ENCODE measurements around the gene FRMD5. TPM values are rescaled to one million over a fixed set of nuclear protein-coding genes. Genes with fewer than 3 reads are reported as not detected.

The FRMD5 gene
- total RNA-seq, 3 donors from 2014 or later (not counting 1 experiment from before 2014, with no cell fraction given), result not detected

DNA sequence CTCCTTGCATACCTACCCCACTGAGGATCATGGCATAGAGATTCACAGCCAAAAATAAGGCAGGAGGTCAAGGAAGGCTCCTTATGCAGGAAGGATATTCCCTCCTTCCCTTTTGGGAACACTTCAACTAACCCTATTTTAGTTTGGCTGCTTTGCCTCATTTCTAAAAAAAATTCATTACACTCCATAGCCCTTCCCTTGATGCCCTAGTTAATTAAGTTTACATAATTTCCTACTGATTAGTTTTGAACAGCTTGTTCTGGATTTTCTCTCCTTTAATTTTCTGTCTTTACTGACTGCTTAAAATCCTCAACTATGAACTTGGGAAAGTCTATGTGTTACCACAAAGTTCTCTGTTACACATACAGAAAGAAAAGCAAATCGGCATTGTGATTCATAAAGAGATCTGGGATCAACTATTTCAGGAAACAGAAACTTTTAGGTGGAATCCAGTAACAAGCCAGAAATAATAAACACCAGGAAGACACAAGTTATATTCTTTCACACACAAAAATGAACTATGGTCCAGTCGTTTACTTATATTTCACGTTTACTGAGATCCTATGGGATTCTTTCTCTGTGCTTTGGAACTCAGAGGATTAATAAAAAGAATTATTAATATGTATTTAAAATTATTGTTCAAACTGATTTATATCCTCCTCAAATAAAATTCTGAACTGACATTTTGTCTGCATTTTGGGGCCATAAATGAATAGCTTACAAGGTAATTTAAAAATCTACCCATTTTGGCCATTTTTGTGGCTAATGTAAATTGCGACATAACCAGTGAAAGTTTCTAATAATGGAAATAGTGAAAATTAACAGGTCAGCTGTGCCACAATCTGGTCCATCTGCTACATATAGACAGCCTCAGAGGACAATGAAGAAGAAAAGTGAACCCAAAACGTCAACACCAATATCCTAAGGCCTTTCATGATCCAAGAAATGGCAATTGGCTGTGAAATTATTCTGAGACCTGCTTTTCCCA is 113.8 kb downstream of the FRMD5 start:
- TF ChIP-seq, protein P1, sequence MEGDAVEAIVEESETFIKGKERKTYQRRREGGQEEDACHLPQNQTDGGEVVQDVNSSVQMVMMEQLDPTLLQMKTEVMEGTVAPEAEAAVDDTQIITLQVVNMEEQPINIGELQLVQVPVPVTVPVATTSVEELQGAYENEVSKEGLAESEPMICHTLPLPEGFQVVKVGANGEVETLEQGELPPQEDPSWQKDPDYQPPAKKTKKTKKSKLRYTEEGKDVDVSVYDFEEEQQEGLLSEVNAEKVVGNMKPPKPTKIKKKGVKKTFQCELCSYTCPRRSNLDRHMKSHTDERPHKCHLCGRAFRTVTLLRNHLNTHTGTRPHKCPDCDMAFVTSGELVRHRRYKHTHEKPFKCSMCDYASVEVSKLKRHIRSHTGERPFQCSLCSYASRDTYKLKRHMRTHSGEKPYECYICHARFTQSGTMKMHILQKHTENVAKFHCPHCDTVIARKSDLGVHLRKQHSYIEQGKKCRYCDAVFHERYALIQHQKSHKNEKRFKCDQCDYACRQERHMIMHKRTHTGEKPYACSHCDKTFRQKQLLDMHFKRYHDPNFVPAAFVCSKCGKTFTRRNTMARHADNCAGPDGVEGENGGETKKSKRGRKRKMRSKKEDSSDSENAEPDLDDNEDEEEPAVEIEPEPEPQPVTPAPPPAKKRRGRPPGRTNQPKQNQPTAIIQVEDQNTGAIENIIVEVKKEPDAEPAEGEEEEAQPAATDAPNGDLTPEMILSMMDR (IDR thresholded peaks at IDR 0.05), result no peak
- peaks cover 22 to 70% of the 10 kb centered on the region in 2 donors for H3K27me3 Mint-ChIP-seq (ENCODE audit: low read depth in 2 of 2)
- Histone ChIP-seq H3K27ac (ENCODE audit: low read length) (no peak overlapping the region), H3K4me3 (ENCODE audit: low read length) (no peak overlapping the region), H3K36me3 (ENCODE audit: control insufficient read depth, insufficient read depth, low read length) (no peaks in the 10 kb centered on the region), H3K27me3 (ENCODE audit: control insufficient read depth, insufficient read depth, low read length) (peaks cover 12% of the 10 kb centered on the region), H3K9me3 (ENCODE audit: control insufficient read depth, insufficient read depth, low read length) (no peaks in the 10 kb centered on the region), H3K4me1 (ENCODE audit: control insufficient read depth, insufficient read depth, low read length) (no peaks in the 10 kb centered on the region)
- no peaks in the 10 kb centered on the region for H3K36me3 Mint-ChIP-seq
- 59% methylated on average over 3 of the region's 5 CpGs for WGBS (ENCODE audit: insufficient coverage)
- no peak overlapping the region for H3K27ac Mint-ChIP-seq
- H3K4me3 Mint-ChIP-seq, result no peak overlapping the region
- intact Hi-C loops (cut with micrococcal nuclease), result no loop called here
- no peak for DNase-seq
- H3K9me3 Mint-ChIP-seq, result no peaks in the 10 kb centered on the region
- no peak for ATAC-seq
- H3K4me1 Mint-ChIP-seq, result no peaks in the 10 kb centered on the region

DNA sequence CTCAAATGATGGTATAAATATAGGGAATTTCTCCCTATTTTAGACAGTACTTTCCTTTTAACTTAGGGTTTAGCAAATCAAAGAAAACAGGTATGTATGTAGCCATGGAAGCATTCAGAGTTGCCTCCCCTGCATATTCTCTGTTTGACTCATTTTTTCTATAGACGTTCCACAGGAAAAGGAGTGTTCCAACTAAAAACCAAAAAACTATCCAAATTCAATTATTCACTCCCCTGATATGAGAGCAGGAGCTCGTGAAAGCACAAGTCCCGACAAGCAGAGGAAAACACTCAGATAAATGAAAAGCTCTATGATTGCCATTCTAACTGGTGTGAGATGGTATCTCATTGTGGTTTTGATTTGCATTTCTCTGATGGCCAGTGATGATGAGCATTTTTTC is 119.5 kb downstream of the FRMD5 start:
- Histone ChIP-seq H3K9me3 (ENCODE audit: control insufficient read depth, insufficient read depth, low read length) (no peaks in the 10 kb centered on the region), H3K4me3 (ENCODE audit: low read length) (no peak overlapping the region), H3K36me3 (ENCODE audit: control insufficient read depth, insufficient read depth, low read length) (no peaks in the 10 kb centered on the region), H3K27ac (ENCODE audit: low read length) (no peak overlapping the region), H3K27me3 (ENCODE audit: control insufficient read depth, insufficient read depth, low read length) (peaks cover 10% of the 10 kb centered on the region), H3K4me1 (ENCODE audit: control insufficient read depth, insufficient read depth, low read length) (no peaks in the 10 kb centered on the region)
- Mint-ChIP-seq H3K4me1 (no peaks in the 10 kb centered on the region), H3K36me3 (no peaks in the 10 kb centered on the region), H3K9me3 (no peaks in the 10 kb centered on the region), H3K27me3 (ENCODE audit: low read depth in 2 of 2) (peaks cover 16 to 48% of the 10 kb centered on the region in 2 donors), H3K27ac (no peak overlapping the region), H3K4me3 (no peak overlapping the region)
- WGBS (ENCODE audit: insufficient coverage), result 68% methylated on average over 3 of the region's 3 CpGs
- TF ChIP-seq, protein P1 (IDR thresholded peaks at IDR 0.05), result no peak
- intact Hi-C loops (cut with micrococcal nuclease), result no loop called here
- DNase-seq (no peak), ATAC-seq (no peak)

- H3K27me3 Mint-ChIP-seq (ENCODE audit: low read depth in 2 of 2), result peaks cover 10 to 35% of the 10 kb centered on the region in 2 donors
- intact Hi-C loops (cut with micrococcal nuclease), result no loop called here
These were observed 125.6 kb downstream of the FRMD5 start for GRCh38 chr15:44069489-44069888.

More at GRCh38 chr15:44069489-44069888, 125.6 kb downstream of the FRMD5 start:
- H3K4me3 ChIP-seq (ENCODE audit: low read length), result no peak overlapping the region
- no peaks in the 10 kb centered on the region for H3K36me3 ChIP-seq (ENCODE audit: control insufficient read depth, insufficient read depth, low read length)
- no peak overlapping the region for H3K4me3 Mint-ChIP-seq
- 91% methylated on average over 1 of the region's 1 CpG for WGBS (ENCODE audit: insufficient coverage)
- no peak overlapping the region for H3K27ac Mint-ChIP-seq
- H3K4me1 Mint-ChIP-seq, result no peaks in the 10 kb centered on the region
- ATAC-seq (no peak), DNase-seq (no peak)
- H3K9me3 ChIP-seq (ENCODE audit: control insufficient read depth, insufficient read depth, low read length), result no peaks in the 10 kb centered on the region
- no peaks in the 10 kb centered on the region for H3K9me3 Mint-ChIP-seq
- H3K36me3 Mint-ChIP-seq, result no peaks in the 10 kb centered on the region
- no peak overlapping the region for H3K27ac ChIP-seq (ENCODE audit: low read length)
- no peaks in the 10 kb centered on the region for H3K27me3 ChIP-seq (ENCODE audit: control insufficient read depth, insufficient read depth, low read length)
- H3K4me1 ChIP-seq (ENCODE audit: control insufficient read depth, insufficient read depth, low read length), result no peaks in the 10 kb centered on the region
- TF ChIP-seq, protein P1 (IDR thresholded peaks at IDR 0.05), result no peak
